ENCODE measurements around the gene SH3BGRL2. TPM values are rescaled to one million over a fixed set of nuclear protein-coding genes. Genes with fewer than 3 reads are reported as not detected.

The SH3BGRL2 gene
- total RNA-seq, 3 donors from 2014 or later (not counting 1 experiment from before 2014, with no cell fraction given) = 0.68 to 5.8 (median 1.6) TPM

DNA sequence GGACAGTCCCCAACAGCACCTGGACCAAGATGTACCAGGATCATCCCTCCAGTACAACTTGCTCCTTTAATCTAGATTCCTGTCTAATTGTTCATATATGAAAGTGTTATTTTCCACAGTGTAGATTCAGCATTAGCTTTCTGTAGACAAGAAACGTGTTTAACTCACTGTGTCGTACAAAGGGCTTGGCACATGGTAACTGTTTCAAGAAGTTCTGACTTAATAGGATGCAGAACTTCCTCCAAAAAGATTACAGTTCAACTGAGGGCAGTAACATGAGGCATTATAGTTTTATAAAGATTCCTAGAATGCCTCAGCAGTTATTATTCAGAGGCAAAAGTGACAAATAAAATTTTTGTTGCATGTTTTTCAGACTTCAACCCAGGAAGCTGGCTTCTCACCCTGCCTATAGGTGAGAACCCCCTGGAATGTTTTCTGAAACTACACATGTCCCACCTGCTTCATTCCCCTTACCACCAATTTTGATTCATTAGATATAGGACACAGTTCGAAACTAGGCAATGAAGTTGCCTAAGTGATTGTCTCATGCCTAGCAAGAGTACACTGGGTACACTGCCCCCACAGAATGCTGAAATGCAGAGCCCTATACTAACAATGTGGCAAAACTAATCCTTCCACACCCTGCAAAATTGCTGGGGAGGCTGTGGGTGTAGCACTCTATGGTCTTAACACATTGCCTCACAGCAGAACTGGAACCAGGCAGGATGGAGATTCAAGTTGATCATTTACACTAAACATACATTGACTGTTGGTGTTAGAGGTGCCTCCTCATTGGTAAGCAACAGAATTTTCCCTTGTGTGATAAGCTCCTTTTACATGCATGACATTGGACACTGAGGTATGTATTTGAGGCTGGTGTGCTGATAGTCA is 22.6 kb upstream of the SH3BGRL2 start:
- Histone ChIP-seq H3K27me3 (ENCODE audit: control insufficient read depth, insufficient read depth, low read length) (no peaks in the 10 kb centered on the region), H3K4me1 (ENCODE audit: control insufficient read depth, insufficient read depth, low read length) (no peaks in the 10 kb centered on the region), H3K27ac (ENCODE audit: low read length) (no peak overlapping the region), H3K9me3 (ENCODE audit: control insufficient read depth, insufficient read depth, low read length) (no peaks in the 10 kb centered on the region), H3K36me3 (ENCODE audit: control insufficient read depth, insufficient read depth, low read length) (no peaks in the 10 kb centered on the region), H3K4me3 (ENCODE audit: low read length) (no peak overlapping the region)
- Mint-ChIP-seq H3K27me3 (ENCODE audit: low read depth in 2 of 2) (no peaks in the 10 kb centered on the region), H3K27ac (no peak overlapping the region), H3K36me3 (no peaks in the 10 kb centered on the region), H3K9me3 (peaks cover 0 to 2% of the 10 kb centered on the region in 2 donors), H3K4me1 (peaks cover 9 to 22% of the 10 kb centered on the region in 2 donors), H3K4me3 (no peak overlapping the region)
- WGBS (ENCODE audit: insufficient coverage) = 87% methylated on average over 3 of the region's 3 CpGs
- TF ChIP-seq, protein P1, sequence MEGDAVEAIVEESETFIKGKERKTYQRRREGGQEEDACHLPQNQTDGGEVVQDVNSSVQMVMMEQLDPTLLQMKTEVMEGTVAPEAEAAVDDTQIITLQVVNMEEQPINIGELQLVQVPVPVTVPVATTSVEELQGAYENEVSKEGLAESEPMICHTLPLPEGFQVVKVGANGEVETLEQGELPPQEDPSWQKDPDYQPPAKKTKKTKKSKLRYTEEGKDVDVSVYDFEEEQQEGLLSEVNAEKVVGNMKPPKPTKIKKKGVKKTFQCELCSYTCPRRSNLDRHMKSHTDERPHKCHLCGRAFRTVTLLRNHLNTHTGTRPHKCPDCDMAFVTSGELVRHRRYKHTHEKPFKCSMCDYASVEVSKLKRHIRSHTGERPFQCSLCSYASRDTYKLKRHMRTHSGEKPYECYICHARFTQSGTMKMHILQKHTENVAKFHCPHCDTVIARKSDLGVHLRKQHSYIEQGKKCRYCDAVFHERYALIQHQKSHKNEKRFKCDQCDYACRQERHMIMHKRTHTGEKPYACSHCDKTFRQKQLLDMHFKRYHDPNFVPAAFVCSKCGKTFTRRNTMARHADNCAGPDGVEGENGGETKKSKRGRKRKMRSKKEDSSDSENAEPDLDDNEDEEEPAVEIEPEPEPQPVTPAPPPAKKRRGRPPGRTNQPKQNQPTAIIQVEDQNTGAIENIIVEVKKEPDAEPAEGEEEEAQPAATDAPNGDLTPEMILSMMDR (IDR thresholded peaks at IDR 0.05) = no peak
- ATAC-seq = no peak
- intact Hi-C loops (cut with micrococcal nuclease) = no loop called here
- DNase-seq = no peak

DNA sequence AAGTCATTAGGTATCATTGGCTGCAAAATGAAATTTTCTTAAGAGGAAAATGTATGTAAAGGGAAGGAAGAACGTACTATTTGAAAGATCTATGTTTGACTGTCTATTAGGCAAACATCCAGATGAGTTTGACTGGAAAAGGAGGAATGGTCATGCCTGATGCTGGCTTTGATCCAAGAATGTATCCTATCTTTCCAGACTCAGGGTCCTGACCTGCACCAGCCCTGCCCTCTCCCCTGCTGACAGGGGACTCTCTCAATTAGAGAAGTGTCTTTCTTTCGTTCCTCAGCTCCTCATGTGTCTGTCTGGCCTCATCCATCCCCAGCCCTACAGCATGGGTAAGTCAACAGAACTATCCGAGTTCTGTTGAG is 21.9 kb upstream of the SH3BGRL2 start:
- intact Hi-C loops (cut with micrococcal nuclease) = no loop called here
- no peaks in the 10 kb centered on the region for H3K27me3 Mint-ChIP-seq (ENCODE audit: low read depth in 2 of 2)
- Histone ChIP-seq H3K4me3 (ENCODE audit: low read length) (no peak overlapping the region), H3K9me3 (ENCODE audit: control insufficient read depth, insufficient read depth, low read length) (no peaks in the 10 kb centered on the region), H3K36me3 (ENCODE audit: control insufficient read depth, insufficient read depth, low read length) (no peaks in the 10 kb centered on the region), H3K27ac (ENCODE audit: low read length) (no peak overlapping the region), H3K27me3 (ENCODE audit: control insufficient read depth, insufficient read depth, low read length) (no peaks in the 10 kb centered on the region), H3K4me1 (ENCODE audit: control insufficient read depth, insufficient read depth, low read length) (no peaks in the 10 kb centered on the region)
- H3K4me3 Mint-ChIP-seq = no peak overlapping the region
- peaks cover 0 to 2% of the 10 kb centered on the region in 2 donors for H3K9me3 Mint-ChIP-seq
- no peak for DNase-seq
- H3K4me1 Mint-ChIP-seq = peaks cover 9 to 22% of the 10 kb centered on the region in 2 donors
- TF ChIP-seq, protein P1 (IDR thresholded peaks at IDR 0.05) = no peak
- no peak for ATAC-seq
- no peak overlapping the region for H3K27ac Mint-ChIP-seq
- 46% methylated on average over 3 of the region's 3 CpGs for whole genome bisulfite sequencing (ENCODE audit: insufficient coverage)
- H3K36me3 Mint-ChIP-seq = no peaks in the 10 kb centered on the region

DNA sequence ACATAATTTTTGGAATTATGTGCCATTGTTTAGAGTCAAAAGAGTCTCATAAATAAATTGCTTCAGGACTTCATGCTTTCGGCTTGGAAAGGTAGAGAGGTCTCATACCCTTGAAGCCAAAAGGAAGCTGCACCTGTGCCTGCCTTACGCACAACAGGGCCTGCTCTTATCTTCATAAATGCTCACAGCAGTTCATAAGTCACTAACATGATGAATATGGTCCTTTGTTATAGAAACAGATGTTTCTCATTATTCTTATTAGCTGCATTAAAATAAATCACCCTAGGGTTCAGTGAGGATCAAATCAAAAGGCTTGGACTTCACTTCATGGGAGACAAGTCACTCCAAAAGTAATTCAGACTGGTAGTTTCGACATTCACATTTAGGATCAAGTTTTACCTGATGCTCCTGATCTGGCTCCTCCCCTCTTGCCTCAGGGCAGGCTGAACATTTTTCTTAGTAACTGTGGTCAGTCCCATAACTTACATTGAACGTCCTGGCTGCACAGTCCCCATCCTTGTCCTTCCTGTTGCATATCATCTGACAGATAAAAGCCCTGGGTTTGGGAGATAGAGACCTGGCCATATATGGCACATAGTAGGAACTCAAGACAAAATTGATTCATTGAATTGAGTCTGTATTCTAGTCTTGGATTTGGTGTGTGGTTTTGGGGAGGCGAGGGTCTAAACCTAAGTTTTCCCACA is 20.7 kb upstream of the SH3BGRL2 start:
- 85% methylated on average over 5 of the region's 5 CpGs for WGBS (ENCODE audit: insufficient coverage)
- H3K27ac Mint-ChIP-seq = no peak overlapping the region

More for the DNA sequence above, 20.7 kb upstream of the SH3BGRL2 start:
- H3K27me3 Mint-ChIP-seq (ENCODE audit: low read depth in 2 of 2) = no peaks in the 10 kb centered on the region
- Histone ChIP-seq H3K4me1 (ENCODE audit: control insufficient read depth, insufficient read depth, low read length) (no peaks in the 10 kb centered on the region), H3K27me3 (ENCODE audit: control insufficient read depth, insufficient read depth, low read length) (no peaks in the 10 kb centered on the region), H3K27ac (ENCODE audit: low read length) (no peak overlapping the region), H3K4me3 (ENCODE audit: low read length) (no peak overlapping the region), H3K36me3 (ENCODE audit: control insufficient read depth, insufficient read depth, low read length) (no peaks in the 10 kb centered on the region), H3K9me3 (ENCODE audit: control insufficient read depth, insufficient read depth, low read length) (no peaks in the 10 kb centered on the region)
- H3K4me1 Mint-ChIP-seq = peaks cover under 1 to 12% of the 10 kb centered on the region in 2 donors
- no peak overlapping the region for H3K4me3 Mint-ChIP-seq
- peaks cover 0 to 2% of the 10 kb centered on the region in 2 donors for H3K9me3 Mint-ChIP-seq
- TF ChIP-seq, protein P1 (IDR thresholded peaks at IDR 0.05) = no peak
- no peaks in the 10 kb centered on the region for H3K36me3 Mint-ChIP-seq
- intact Hi-C loops (cut with micrococcal nuclease) = no loop called here
- ATAC-seq (no peak), DNase-seq (no peak)

Data from natural killer cell (primary cell).